Hepatic stellate cell (primary cell): ENCODE measurements around the gene DLGAP4.
A peak's percentile ranks its signal among the peaks of the same experiment; 100 is the strongest.
"Not testable (repeated sequence)": the region's sequence is repeated elsewhere in the genome, so short reads cannot be mapped to it uniquely, and the experiment has no call there.

Experiments
- DNase-seq: peaks from one replicate; pipeline ENCODE4 v3.0.0; 2011; ENCODE audit warnings: low spot score

Gene DLGAP4

GRCh38 chr20:36454698-36455427, 148.7 kb downstream of the DLGAP4 start:
- peak; percentile 56 for DNase-seq

- no peak for DNase-seq
Observed at GRCh38 chr20:36455972-36456625, 150.0 kb downstream of the DLGAP4 start.

GRCh38 chr20:36460648-36461599, 154.8 kb downstream of the DLGAP4 start:
- DNase-seq, result peak; percentile 97

- no peak for DNase-seq
Observed at GRCh38 chr20:36461600-36462439, 155.7 kb downstream of the DLGAP4 start.

- DNase-seq, result peak; percentile 48
Observed at GRCh38 chr20:36462440-36463211, 156.5 kb downstream of the DLGAP4 start.

GRCh38 chr20:36463212-36464061, 157.3 kb downstream of the DLGAP4 start:
- DNase-seq, result no peak

- DNase-seq, result peak; percentile 93
Observed at GRCh38 chr20:36465109-36466080, 159.3 kb downstream of the DLGAP4 start.

GRCh38 chr20:36466089-36466488, 159.9 kb downstream of the DLGAP4 start:
- no peak for DNase-seq

GRCh38 chr20:36467076-36467999, 161.2 kb downstream of the DLGAP4 start:
- DNase-seq, result peak; percentile 59

- no peak for DNase-seq
Observed at GRCh38 chr20:36468149-36469000, 162.2 kb downstream of the DLGAP4 start.

GRCh38 chr20:36469973-36470372, 163.8 kb downstream of the DLGAP4 start:
- DNase-seq, result no peak

GRCh38 chr20:36471885-36472636, 165.9 kb downstream of the DLGAP4 start:
- no peak for DNase-seq

- DNase-seq, result no peak
Observed at GRCh38 chr20:36472637-36473090, 166.5 kb downstream of the DLGAP4 start.

- DNase-seq, result no peak
Observed at GRCh38 chr20:36473164-36473563, 167.0 kb downstream of the DLGAP4 start.

- DNase-seq, result no peak
Observed at GRCh38 chr20:36474563-36474962, 168.4 kb downstream of the DLGAP4 start.

GRCh38 chr20:36475054-36475453, 168.9 kb downstream of the DLGAP4 start:
- DNase-seq, result not testable (repeated sequence)
